ENCODE measurements around the gene VRK2.

GRCh38 chr2:58055033-58055786, 8.6 kb downstream of the VRK2 start:
- TF ChIP-seq CTCF (IDR thresholded peaks at IDR 0.05), result no peak
- no peak for TF ChIP-seq POLR2A (IDR thresholded peaks at IDR 0.05)
